UCSD-AML1 (cell line): ENCODE measurements around the gene SAFB2.
"Not testable (repeated sequence)": the region's sequence is repeated elsewhere in the genome, so short reads cannot be mapped to it uniquely, and the experiment has no call there.

ENCODE experiments used
- DNase-seq: peaks from one replicate; lab custom pipeline; 2025; ENCODE audit not compliant: unreplicated experiment; lab: John Stamatoyannopoulos, UW

SAFB2 gene

DNA sequence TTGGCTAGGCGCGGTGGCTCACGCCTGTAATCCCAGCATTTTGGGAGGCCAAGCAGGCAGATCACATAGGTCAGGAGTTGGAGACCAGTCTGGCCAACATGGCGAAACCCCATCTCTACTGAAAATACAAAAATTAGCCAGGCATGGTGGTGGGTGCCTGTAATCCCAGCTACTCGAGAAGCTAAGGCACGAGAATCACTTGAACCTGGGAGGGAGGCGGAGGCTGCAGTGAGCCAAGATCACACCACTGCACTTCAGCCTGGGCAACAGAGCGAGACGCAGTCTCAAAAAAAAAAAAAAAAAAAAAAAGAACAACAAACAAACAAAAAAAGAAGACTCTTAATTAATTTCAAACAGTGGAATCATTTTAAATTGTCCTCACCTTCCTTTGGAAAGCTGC lies 13.8 kb downstream of the SAFB2 start:
- DNase-seq = not testable (repeated sequence)

DNA sequence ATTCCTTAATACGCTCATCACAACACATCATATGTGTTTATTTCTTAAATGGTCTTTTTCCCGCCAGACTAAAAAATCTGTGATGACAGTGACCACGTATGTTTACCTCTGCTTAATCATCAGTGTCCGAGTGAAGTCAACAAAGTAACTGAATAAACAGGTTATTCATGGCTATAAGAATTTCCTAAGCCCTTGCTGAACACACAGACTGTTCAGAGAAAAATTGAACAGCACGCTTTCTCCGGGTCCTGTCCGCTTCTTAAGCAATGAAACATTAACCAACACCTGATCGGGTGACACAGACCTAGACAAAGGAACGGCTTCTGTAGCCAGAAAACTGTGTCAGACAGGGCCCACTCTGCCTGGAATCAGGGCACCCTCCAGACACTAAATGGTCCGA lies 14.3 kb downstream of the SAFB2 start:
- no peak for DNase-seq

DNA sequence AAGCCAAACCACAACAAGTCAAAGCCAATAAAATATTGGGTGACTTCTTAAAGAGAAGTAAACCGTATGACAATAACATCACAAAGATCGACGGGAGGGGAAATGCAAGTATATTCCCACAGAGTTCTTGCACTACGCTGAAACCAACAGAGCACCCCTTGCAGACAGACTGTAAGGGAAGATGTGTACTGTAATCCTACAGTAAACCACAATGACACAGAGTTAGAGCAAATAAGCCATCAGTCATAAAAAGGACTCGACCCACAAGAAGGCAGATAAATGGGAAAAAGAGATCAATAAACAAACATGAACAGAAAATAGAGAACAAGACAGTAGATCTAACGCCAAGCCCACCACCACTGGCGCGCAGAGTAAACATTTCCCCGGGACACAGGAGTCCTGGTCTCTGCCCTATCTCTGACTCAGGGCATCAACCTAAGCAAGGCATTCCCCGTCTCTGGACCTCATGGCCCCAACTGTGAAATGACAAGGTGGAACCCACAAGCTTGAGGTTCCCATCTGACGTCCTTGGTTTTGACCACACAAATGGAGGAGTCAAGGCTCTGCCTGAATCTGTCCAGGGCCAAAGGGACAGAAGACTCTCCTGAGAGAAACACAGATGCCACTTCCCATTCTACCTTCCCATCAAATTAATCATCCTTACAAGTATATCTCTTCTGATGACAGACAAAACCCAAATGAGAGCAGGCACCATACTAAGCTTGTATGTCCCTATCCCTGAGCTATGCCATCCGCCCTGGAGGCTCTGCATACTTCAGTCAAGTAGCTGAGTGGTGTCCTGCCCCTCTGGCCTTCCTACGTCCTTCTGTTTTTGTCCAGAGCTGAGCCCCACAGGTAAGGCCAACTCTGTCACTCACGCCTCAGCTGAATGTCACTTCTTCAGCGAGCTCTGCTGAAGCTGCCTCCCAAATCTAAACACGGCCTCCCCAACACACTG lies 15.0 kb downstream of the SAFB2 start:
- DNase-seq = no peak

DNA sequence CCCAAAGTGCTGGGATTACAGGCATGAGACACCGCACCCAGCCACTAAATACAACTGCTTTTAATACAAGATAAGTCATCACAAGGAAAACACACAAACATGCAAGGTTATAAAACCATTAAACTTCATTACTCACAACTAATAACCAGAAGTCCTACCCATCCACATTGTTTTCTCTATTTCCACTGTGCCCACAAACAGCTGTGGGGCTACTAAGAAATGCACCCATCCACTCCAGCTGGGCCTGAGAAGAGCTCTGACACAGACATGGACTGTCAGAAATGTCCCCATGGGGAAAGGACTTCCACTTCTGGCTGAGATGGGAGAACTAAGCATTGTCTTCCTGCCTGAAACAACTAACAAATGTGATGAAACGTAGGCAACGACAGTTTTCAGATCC lies 17.2 kb downstream of the SAFB2 start:
- DNase-seq = no peak

DNA sequence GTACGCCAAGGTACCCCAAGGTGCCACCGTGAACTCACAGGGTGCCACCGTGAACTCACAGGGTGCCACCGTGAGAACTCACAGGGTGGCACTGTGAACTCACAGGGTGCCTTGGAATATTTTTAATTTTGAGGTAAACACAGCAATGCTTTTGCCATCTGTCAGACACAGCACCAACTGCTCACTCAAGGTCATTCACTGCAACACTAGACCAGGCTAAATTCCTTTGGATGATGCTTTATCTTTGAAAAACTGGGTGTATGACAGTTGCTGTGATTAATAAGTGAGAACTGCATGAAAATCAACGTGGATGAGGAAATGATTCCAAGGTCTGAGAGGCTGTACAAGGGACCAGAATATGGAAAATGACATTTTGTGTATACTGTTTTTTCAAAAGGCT lies 18.9 kb downstream of the SAFB2 start:
- no peak for DNase-seq

DNA sequence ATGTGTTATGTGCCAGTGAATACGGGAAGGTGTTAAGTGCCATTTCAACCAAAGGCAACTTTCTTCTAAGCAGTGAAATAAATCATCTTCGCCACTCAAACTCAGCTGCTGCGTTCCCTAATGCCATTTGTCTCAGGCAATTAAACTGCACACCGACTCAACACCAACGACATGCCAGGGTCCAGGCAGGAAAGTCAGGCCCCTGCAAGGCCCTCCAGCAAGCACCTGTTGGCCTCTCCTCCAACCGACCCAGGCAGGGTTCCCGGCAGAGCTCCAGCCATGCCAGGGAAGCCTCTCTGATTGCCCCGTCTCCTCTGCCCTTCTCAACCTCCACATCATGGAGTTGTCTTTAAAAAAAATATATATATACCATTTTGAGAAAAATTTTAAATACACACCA lies 21.8 kb downstream of the SAFB2 start:
- no peak for DNase-seq

DNA sequence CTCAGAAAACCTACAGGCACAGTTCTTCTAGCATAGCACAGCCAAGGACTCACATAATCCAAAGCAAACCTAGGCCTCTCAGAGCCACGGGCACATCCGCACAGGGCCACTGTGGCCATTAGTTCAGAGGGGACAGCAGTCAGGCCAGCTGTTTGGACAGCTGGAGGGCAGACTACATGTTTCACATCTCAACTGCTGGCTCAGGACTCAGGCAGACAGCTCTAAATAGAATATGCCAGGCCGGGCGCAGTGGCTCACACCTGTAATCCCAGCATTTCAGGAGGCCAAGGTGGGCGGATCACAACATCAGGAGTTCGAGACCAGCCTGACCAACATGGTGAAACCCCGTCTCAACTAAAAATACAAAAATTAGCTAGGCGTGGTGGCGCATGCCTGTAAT lies 26.8 kb downstream of the SAFB2 start:
- no peak for DNase-seq

DNA sequence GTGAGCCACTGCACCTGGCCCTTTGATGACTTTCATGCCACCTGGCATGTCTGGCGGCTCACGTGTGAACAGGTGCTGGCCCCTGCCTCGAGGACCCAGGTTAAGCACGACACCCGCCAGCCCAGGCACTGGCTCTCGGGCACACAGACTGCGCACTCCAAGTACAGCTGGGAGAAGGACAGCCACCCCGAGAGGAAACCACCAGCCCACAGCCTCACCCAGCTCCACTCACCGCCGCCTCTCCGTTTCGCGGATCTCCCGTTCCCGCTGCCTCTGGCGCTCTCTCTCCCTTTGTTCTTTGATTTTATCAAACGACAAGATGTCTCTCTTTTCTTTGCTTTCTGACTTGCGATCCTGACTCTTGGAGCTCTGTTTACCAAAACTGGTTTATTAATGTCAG lies 27.4 kb downstream of the SAFB2 start:
- no peak for DNase-seq

DNA sequence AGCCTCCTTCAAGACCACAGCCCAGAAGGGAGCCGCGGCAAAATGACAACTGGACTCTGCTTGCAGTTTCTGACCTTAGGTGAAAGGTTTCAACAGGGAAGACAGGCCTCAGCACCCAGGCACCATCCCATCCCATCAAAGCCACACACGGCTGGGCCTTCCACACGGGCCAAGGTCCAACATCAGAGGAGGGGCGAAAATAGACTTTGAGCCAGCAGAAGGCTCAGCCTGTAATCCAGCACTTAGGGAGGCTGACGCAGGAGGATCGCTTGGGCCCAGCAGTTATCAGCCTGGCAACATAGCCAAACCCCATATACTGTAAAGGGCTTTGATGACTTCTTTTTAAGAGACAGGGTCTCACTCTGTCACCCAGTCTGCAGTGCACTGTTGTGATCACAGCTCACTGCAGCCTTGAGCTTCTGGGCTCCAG lies 28.0 kb downstream of the SAFB2 start:
- DNase-seq = no peak

DNA sequence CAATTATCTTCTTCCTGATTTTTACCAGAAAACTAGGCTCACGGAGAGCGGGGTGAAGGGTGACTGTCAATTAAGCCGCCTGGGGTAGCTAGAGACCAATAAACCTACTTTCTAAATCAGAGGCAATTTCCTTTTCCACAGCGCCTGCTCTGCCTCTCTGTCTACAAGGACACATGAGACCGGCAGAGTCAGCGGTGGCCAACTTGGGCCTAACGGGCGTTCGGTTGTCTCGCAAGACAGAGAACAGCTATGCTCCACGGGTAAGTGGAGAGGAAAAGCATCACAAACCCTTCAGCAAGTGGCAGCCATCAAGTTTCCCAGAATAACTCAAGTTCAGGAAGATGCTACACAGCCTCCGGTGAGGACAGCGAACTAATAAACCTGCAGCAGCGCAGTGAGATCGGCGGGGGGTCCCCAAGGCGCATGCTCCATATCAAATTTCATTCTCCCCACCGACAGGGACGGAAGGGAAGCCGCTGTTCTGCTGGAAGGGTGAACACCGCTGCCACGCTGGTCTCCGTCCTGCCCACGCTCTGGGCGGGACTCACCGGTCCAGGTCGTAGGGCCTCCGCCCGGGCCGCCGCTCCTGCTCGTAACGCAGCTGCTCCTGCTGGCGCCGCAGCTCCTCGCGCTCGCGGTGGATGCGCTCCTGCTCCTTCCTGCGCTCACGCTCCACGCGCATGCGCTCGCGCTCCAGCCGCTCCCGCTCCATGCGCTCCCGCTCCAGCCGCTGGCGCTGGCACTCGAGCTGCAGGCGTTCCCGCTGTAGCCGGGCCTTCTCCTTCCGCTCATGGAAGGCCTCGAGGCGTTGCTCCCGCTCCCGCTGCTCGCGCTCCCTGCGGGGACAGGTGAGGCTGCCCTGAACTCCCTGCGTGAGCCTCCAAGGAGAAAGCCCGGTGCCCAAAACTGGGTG lies 29.0 kb downstream of the SAFB2 start:
- DNase-seq = no peak

DNA sequence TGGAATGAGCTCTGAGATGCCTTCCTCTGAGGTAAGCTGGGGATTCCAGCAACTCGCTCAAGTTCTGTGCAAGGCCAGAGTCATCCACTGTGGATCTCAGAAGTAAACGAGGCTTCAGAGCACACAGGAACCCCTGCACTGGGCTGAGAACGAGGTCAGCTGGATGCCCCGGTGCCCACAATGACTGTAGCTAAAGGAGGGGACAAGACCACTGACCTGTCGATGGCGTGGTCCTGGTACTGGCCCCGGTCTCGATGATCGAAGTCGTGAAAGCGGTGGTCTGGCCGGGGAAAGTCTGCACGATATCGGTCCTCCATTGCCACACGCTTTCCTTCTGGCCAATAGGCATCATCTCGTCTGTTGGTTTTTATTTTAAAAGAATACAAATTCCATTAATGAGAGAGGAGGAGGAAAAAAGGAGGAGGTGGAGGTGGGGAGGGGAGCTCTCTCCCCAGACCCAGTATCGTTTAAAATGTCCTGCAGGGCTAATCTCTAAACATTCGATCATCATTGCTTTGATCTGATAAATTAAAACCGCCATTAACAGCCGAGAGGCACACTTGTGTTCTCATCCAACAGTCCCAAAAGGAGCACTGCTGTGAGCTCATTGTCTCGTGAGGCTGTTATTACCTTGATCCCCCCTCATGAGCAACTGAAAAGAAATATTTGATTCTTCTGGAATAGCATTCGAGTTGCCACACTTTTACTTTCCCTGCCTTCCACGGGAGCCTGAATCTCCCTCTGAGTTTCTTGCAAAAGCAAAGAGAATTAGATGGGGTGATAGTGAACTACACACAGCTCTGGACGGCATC lies 29.8 kb downstream of the SAFB2 start:
- DNase-seq = no peak

DNA sequence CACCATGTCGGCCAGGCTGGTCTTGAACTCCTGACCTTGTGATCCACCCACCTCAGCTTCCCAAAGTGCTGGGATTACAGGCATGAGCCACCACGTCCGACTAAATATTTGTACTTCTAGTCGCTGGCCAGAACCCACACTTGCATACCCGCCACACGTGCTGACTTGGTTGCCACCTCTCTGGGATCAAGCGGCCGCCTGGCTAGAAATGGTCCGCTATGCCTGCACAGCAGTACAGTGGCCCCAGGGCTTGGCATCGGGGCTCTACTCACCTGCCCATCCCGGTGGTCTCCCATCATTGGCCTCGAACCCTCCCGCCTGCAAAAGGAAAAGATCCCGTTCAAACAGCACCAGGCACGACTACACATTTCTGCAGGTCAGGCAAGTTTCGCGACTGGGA lies 31.1 kb downstream of the SAFB2 start:
- no peak for DNase-seq

DNA sequence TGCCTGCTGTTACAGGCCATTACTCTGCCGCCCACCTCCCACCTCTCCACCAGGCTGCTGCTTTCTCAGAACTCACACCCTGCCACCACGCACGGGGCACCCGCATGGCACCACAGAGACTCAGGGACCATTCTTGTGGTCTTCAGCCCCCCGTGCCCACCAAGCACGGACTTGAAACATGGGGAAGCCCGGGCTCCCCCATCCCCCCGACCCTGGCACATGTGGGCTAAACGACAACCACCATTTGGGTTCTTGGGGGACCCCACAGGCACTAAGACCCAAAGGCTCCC lies 31.8 kb downstream of the SAFB2 start:
- DNase-seq = no peak

DNA sequence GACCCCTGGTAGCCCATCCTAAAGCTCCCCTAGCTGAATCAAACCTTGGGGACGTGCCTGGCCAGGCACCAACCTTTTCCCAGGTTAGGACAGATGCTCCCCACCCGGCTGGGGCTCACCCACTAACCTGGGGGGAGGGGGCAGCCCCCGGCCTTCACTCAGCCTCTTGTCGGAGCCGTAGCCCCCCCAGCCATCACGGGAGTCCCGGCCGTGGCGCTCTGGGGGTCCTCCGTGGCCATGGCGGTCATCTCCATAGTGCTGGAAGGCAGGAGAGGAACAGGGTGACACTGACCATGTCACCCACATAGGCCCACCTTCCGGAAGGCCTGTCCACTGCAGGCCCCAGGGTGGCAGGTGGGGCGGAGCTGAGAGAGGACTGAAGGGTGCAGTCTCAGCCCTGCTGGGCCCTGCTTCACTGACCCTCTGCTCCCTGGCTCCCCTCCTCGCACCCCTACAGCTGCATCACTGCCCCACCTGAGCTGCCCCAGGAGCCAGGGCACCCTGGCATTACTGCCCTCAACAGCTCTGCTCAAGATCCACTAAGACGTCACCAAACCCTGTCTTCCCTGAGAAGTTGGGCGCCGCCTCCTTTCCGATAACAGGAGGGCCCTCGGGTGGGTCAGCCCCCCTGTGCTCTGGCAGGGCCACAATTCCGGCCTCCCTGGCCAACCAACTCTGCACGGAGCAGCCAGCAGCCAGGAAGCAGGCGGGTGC lies 32.3 kb downstream of the SAFB2 start:
- DNase-seq = no peak

DNA sequence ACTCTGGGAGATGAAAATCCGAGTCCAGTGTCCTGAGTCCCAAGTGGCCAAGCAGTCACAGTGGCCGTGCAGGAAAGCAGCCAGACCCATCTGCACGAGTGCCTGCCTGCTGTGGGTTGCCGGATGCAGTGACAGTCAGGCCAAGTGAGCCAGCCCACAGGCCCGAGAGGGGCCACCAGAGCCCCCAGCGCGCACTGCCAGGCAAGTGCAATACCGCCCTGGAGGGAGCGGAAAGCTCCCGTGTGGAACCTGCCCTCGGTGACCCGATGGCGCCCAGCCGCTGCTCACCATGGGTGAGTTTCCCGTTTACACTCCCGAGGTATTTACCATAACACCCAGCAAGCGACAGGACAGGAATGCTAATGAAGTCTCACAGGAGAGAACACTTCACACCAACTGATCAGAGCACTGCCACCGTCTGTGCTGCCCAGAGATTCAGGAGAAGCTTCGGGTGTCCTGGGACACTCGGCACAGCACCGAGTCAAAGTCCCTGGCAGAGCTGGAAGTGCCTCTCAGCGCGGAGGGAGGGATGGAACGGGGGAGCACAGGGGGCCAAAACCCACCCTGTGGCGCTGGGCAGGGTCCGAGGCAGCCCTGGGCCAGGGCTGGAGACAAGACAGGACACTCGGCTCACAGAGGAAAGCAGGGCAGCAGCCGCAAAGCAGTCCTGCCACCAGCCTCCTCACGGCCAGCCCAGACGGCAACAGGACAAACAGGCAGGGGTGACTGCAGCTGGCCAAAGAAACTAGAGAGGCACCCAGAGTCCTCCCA lies 33.5 kb downstream of the SAFB2 start:
- DNase-seq = no peak

DNA sequence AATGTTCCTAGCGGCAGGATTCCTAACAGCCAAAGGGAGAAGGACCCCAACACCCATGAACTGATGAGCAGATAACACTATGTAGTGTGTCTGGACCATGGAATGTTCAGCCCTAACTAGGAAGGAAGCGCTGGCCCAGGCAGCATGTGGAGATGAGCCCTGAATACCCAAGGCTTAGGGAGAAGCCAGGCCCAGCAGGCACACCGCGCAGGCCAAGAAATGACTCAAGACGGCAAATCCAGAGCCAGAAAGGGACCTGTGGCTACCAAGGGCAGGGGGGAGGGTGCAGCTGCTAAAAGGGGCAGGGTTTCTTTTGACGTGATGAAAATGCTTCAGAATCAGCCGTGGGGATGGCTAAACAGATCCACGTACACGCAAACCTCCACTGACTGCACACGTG lies 34.1 kb downstream of the SAFB2 start:
- no peak for DNase-seq

DNA sequence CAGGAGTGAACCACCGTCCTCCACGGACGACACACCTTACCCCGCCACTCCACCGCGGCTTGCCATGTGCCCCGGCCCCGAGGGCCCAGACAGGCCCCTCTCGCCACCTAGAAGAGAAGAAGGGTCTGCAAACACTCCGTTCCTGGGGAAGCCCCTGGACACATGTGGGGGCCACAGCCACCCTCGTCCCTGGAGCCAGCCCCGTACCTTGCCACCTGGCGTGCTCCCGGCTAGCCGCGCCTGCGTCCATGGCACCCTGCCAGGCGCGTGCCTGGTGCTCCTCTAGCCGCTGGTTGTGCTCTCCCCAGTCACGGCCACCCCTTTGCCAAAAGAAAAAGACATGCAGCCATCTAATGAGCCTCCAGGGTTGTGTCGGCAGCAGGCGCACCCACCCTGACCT lies 34.9 kb downstream of the SAFB2 start:
- no peak for DNase-seq

DNA sequence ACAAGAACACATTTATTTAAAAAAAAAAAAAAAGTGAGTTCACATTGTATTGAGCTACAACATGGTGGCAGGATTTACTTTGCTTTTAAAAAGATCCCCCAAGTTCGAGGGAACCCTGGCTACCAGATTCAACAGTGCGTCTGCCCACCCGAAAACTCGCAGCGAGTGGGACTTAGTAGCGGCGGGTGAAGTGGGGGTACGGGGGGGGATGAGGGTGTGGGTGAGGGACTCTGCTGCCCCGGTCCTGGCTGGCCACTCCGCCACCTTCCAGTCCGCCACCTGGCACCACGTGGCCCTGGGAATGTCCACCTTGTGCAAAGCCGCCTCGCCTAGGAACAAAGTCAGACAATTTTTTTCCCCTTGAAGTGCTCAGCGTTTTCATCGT lies 35.5 kb downstream of the SAFB2 start:
- DNase-seq = no peak

DNA sequence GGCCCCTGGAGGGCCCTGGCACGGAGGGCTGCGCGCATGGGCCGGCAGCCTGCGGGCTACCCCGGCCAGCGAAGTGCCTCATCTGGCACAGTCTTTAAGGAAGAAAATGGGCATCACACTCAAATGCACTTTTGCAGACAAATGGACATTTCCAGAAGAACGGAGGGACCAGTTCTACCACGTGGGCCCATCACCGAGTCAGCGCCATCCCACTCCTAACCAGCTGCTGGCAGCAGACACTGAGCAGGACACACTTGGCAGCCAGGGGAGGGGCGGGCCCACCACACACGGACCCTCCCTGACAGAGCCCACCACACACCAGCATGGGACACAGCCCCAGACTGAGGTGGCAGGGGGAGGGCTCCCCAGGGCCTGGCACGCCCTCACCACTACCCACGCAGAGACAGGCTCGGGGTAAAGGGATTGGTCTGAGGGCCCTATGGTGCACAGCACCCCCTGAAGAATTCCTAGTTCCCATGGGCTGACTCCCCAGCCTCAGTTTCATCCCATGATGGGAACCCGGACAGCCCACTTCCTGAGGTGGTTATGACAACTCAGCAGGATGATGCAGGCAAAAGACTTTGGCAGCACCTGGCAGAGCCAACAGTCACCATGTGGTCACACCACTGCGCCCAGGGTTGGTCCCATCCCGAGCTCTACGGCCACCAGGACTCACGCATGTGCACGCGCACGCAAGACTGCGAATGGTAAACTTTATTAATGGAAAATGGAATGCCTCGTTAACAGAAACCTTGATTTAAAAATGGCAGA lies 36.1 kb downstream of the SAFB2 start:
- DNase-seq = no peak
